Smooth muscle cell (in vitro differentiated cells): ENCODE data around the gene LGSN. TPM values are rescaled to one million over a fixed set of nuclear protein-coding genes. Genes with fewer than 3 reads are reported as not detected.

Experiments used
- DNase-seq: peaks from one replicate; lab custom pipeline; 2025; ENCODE audit not compliant: unreplicated experiment; lab: John Stamatoyannopoulos, UW
- H2AFZ ChIP-seq: fragments of 200-600 bp; sonication (generic); 2 replicates; pipeline ENCODE4 v1.6.0; 2016; ENCODE audit warnings: antibody characterized with exemption, low read depth, mild to moderate bottlenecking
- H3F3A ChIP-seq: fragments of 200-600 bp; sonication (generic); 2 replicates; pipeline ENCODE4 v1.6.0; 2017; ENCODE audit warnings: antibody characterized with exemption, low read depth
- H3K27ac ChIP-seq: fragments of 200-600 bp; sonication (generic); 2 replicates; pipeline ENCODE4 v1.5.1; 2016; ENCODE audit warnings: low read depth, mild to moderate bottlenecking
- H3K27me3 ChIP-seq: fragments of 200-600 bp; sonication (generic); 2 replicates; pipeline ENCODE4 v1.6.1; 2016; ENCODE audit warnings: low read depth, mild to moderate bottlenecking
- H3K36me3 ChIP-seq: fragments of 200-600 bp; sonication (generic); 2 replicates; pipeline ENCODE4 v1.5.1; 2016; ENCODE audit warnings: low read depth
- H3K4me1 ChIP-seq: fragments of 200-600 bp; sonication (generic); 2 replicates; pipeline ENCODE4 v1.5.1; 2016; ENCODE audit warnings: low read depth
- H3K4me2 ChIP-seq: fragments of 200-600 bp; sonication (generic); 2 replicates; pipeline ENCODE4 v1.6.0; 2016; ENCODE audit warnings: mild to moderate bottlenecking
- H3K4me3 ChIP-seq: fragments of 200-600 bp; sonication (generic); 2 replicates; pipeline ENCODE4 v1.5.1; 2016; ENCODE audit warnings: mild to moderate bottlenecking
- H3K79me2 ChIP-seq: fragments of 200-600 bp; sonication (generic); 2 replicates; pipeline ENCODE4 v1.6.0; 2016; ENCODE audit warnings: low read depth, mild to moderate bottlenecking
- H3K9ac ChIP-seq: fragments of 200-600 bp; sonication (generic); 2 replicates; pipeline ENCODE4 v1.6.0; 2016; ENCODE audit warnings: low read depth
- H3K9me3 ChIP-seq: fragments of 200-600 bp; sonication (generic); replicated peaks from 2 replicates; pipeline ENCODE4 v1.5.1; 2016; ENCODE audit warnings: low read depth
- H4K20me1 ChIP-seq: fragments of 200-600 bp; sonication (generic); 2 replicates; pipeline ENCODE4 v1.6.0; 2016; ENCODE audit warnings: low read depth
- CTCF ChIP-seq: fragments of 200-600 bp; sonication (generic); IDR thresholded peaks from 2 replicates; pipeline ENCODE4 v1.5.1; 2017; ENCODE audit warnings: borderline replicate concordance, mild to moderate bottlenecking, antibody characterized with exemption; ENCODE audit not compliant: insufficient read depth, poor library complexity, severe bottlenecking
- WGBS: methylation state at CpG from one replicate; pipeline ENCODE4 v1.1.7; 2016; ENCODE audit warnings: low lambda C conversion rate; 5-methylcytosine and 5-hydroxymethylcytosine counted together
- polyA plus RNA-seq: library from polyadenylated mRNA; unstranded; fragments of >200 nt; fragmentation: Nextera tagmentation; extraction: Ambion mirVana; gene quantifications from 2 replicates; pipeline ENCODE4 v1.2.1, GENCODE V29; 2016
- total RNA-seq: library from RNA; depleted of rRNA; stranded (reverse); fragments of >200 nt; gene quantifications from 2 replicates; pipeline ENCODE4 v1.2.3, GENCODE V29; 2014

LGSN gene
- total and polyA plus RNA-seq, 2 experiments from 2014 or later, result not detected

GRCh38 chr6:63299667-63300066 lies 20.1 kb downstream of the LGSN start:
- H3K79me2 ChIP-seq, result no peaks in the 10 kb centered on the region
- TF ChIP-seq CTCF, result no peak
- 96% methylated on average over 2 of the region's 2 CpGs for WGBS

GRCh38 chr6:63295553-63296194 lies 24.1 kb downstream of the LGSN start:
- no peaks in the 10 kb centered on the region for H3K9me3 ChIP-seq
- no peak overlapping the region for H3K4me3 ChIP-seq
- no peak overlapping the region for H3K4me2 ChIP-seq
- H3F3A ChIP-seq, result no peaks in the 10 kb centered on the region
- no peak overlapping the region for H3K9ac ChIP-seq
- H3K79me2 ChIP-seq, result no peaks in the 10 kb centered on the region
- no peaks in the 10 kb centered on the region for H4K20me1 ChIP-seq
- no peaks in the 10 kb centered on the region for H3K36me3 ChIP-seq
- DNase-seq, result no peak
- H2AFZ ChIP-seq, result no peak overlapping the region
- H3K27me3 ChIP-seq, result no peaks in the 10 kb centered on the region
- no peaks in the 10 kb centered on the region for H3K4me1 ChIP-seq
- no peak for TF ChIP-seq CTCF
- no peak overlapping the region for H3K27ac ChIP-seq
- 76% methylated on average over 1 of the region's 1 CpG for WGBS

More at GRCh38 chr6:63299667-63300066, 20.1 kb downstream of the LGSN start:
- no peaks in the 10 kb centered on the region for H3K4me1 ChIP-seq
- H4K20me1 ChIP-seq, result no peaks in the 10 kb centered on the region
- no peaks in the 10 kb centered on the region for H3F3A ChIP-seq
- H2AFZ ChIP-seq, result no peak overlapping the region
- no peaks in the 10 kb centered on the region for H3K9me3 ChIP-seq
- no peak overlapping the region for H3K4me2 ChIP-seq
- no peak overlapping the region for H3K9ac ChIP-seq
- H3K27ac ChIP-seq, result no peak overlapping the region
- H3K36me3 ChIP-seq, result no peaks in the 10 kb centered on the region
- DNase-seq, result no peak
- H3K4me3 ChIP-seq, result no peak overlapping the region
- no peaks in the 10 kb centered on the region for H3K27me3 ChIP-seq

- Histone ChIP-seq H3K9me3 (no peaks in the 10 kb centered on the region), H3K36me3 (no peaks in the 10 kb centered on the region), H2AFZ (no peak overlapping the region), H4K20me1 (no peaks in the 10 kb centered on the region), H3K4me3 (no peak overlapping the region), H3K4me2 (no peak overlapping the region), H3K79me2 (no peaks in the 10 kb centered on the region), H3F3A (no peaks in the 10 kb centered on the region), H3K9ac (no peak overlapping the region), H3K4me1 (no peaks in the 10 kb centered on the region), H3K27ac (no peak overlapping the region), H3K27me3 (no peaks in the 10 kb centered on the region)
- DNase-seq, result no peak
- WGBS, result 80% methylated on average over 6 of the region's 6 CpGs
- TF ChIP-seq CTCF, result no peak
These were observed 29.2 kb downstream of the LGSN start for GRCh38 chr6:63290492-63291058.
